GM18870 (cell line): Measurements from ENCODE around the gene CAP1.

Source experiments
- ATAC-seq: cut with Tn5 transposase; IDR thresholded peaks from one replicate; pipeline ENCODE4 v1.9.1; 2021; ENCODE audit warnings: moderate library complexity; ENCODE audit not compliant: unreplicated experiment

Gene CAP1

GRCh38 chr1:40094466-40095110 lies 54.1 kb downstream of the CAP1 start:
- no peak for ATAC-seq

- no peak for ATAC-seq
These were observed 55.3 kb downstream of the CAP1 start for GRCh38 chr1:40095806-40096205.

GRCh38 chr1:40096646-40096976 lies 56.1 kb downstream of the CAP1 start:
- no peak for ATAC-seq

DNA sequence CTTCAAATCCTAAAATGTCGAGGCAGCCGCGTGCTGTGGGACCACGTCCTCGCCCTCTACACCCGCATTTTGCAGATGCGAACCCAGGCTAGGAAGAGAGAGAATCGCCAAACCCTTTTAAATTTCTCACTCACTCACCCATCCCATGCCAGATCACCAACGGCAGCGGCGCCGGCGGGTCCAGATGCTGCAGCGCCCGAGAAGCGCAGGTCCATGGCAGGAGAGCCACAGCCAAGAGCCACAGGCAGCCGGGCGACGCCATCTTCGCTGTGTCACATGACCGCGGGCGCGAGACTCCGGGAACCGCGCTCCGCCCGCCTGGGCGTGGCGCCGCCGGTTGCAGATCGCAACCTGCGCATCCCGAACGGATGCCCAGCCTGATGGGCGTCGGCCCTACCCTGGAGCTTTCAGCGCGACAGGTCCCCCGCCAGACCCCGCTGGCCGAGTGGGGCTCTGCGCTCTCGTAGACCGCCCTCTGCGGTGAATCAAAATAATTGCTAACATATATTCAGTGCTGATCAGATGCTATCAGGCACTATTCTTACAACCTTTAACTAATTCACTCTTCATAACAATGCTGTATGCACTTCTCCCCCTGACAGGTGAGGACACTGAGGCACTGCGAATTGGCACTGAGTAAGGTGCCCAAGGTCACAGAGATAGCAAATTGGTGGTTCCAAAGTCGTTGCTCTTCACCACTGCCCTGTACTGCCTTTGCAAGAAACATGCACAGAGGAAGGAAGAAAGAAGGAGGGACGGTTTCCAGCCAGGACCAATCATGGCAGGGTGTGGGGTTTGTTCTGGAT lies 56.7 kb downstream of the CAP1 start, which contains the start of gene PPT1:
PPT1 (minus strand) TSS at position 276 of the 806 bp plus-strand sequence; CDS start at position 262, 14 bp downstream.
- ATAC-seq, result no peak

- no peak for ATAC-seq
These were observed 61.5 kb downstream of the CAP1 start for GRCh38 chr1:40102038-40102437.

DNA sequence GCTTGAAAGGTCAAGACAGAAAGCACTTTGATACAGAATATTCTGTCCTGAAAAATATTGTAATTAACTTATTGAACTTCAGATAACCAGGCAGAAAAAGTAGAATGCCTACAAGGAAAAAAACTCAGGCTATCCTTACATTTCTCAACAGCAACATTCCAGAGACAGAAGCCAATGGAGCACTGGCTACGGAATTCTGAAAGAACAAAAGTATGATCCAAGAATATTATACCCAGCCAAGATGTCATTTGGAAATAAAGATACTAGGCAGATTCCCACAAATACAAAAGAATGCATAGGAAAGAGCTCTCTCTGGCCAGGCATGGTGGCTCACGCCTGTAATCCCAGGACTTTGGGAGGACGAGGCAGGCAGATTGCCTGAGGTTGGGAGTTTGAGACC lies 62.4 kb downstream of the CAP1 start:
- no peak for ATAC-seq

DNA sequence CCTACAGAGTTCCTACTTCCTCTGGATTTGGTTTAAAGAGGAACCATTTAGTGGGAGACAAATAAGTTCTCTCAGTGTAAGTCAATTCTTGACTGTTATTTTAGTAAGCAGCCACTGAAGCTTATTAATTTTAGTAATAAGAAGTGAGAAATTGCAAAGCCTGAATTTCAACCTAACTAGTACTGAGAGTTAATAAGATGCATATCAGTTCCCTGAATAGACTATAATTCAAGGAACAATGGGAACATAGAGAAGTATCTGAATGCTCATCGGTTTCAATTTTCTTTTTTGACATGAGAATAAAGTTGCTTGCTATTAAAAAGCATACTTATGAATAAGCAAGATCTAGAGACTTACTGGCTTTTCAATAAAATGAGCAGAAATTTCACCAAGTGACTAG lies 64.5 kb downstream of the CAP1 start:
- ATAC-seq, result no peak

GRCh38 chr1:40107290-40107959 lies 66.9 kb downstream of the CAP1 start:
- ATAC-seq, result no peak

DNA sequence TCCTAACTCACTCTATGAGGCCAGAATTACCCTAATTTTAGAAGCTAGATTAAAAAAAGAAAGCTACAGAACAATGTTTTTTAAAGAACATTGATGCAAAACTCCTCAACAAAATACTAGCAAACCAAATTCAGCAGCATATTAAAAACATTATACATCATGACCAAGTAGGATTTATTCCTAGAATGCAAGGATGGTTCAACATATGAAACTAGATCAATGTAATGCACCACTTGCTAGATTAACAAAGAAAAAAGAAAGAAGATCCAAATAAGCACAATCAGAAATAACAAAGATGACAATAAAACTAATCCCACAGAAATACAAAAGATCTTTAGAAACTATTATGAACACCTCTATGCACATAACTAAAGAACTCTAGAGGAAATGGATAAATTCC lies 69.9 kb downstream of the CAP1 start:
- ATAC-seq, result no peak

DNA sequence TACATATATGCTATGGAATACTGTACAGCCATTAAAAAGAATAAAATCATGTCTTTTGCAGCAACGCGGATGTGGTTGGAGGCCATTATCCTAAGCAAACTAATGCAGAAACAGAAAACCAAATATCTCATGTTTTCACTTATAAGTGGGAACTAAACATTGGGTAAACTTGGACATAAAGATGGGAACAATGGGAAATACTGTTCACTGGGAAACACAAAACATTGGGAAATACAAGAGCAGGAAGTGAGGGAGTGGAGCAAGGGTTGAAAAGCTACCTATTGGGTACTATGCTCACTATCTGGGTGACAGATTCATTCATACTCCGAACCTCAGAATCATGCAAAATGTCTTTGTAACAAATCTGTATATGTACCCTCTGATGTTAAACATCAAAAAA lies 73.9 kb downstream of the CAP1 start:
- no peak for ATAC-seq

- ATAC-seq, result no peak
These were observed 79.6 kb downstream of the CAP1 start for GRCh38 chr1:40120128-40120527.
